AG09319 (cell line): ENCODE data around the gene ASTN2.

Source experiments
- DNase-seq: peaks from one replicate; pipeline ENCODE4 v3.0.0-alpha.2; 2010; ENCODE audit warnings: low read depth; ENCODE audit errors: extremely low read depth
- CTCF ChIP-seq: IDR thresholded peaks from 2 replicates; pipeline ENCODE4 v1.5.1; 2011; ENCODE audit warnings: low read depth, mild to moderate bottlenecking, inconsistent platforms, low read length, moderate library complexity

ASTN2 gene

GRCh38 chr9:116656501-116656971 is 758.3 kb downstream of the ASTN2 start:
- no peak for DNase-seq

GRCh38 chr9:116654059-116654355 is 760.9 kb downstream of the ASTN2 start:
- TF ChIP-seq CTCF, result no peak

More at GRCh38 chr9:116656501-116656971, 758.3 kb downstream of the ASTN2 start:
- TF ChIP-seq CTCF, result no peak

GRCh38 chr9:116653348-116654058 is 761.4 kb downstream of the ASTN2 start:
- DNase-seq, result no peak
- TF ChIP-seq CTCF, result no peak

More at GRCh38 chr9:116654059-116654355, 760.9 kb downstream of the ASTN2 start:
- no peak for DNase-seq

GRCh38 chr9:116647515-116647809 is 767.4 kb downstream of the ASTN2 start:
- no peak for DNase-seq
- no peak for TF ChIP-seq CTCF

GRCh38 chr9:116646661-116647514 is 768.0 kb downstream of the ASTN2 start:
- peak; percentile 69 for TF ChIP-seq CTCF
- DNase-seq, result no peak

GRCh38 chr9:116644091-116644688 is 770.7 kb downstream of the ASTN2 start:
- TF ChIP-seq CTCF, result no peak
- DNase-seq, result peak; percentile 71

GRCh38 chr9:116643691-116644090 is 771.2 kb downstream of the ASTN2 start:
- no peak for DNase-seq
- no peak for TF ChIP-seq CTCF
